ENCODE measurements around the gene ZNF730. TPM values are rescaled to one million over a fixed set of nuclear protein-coding genes. Genes with fewer than 3 reads are reported as not detected.
A peak's percentile ranks its signal among the peaks of the same experiment; 100 is the strongest.
"Not testable (repeated sequence)": the region's sequence is repeated elsewhere in the genome, so short reads cannot be mapped to it uniquely, and the experiment has no call there.

ZNF730 gene
- polyA plus RNA-seq (2011; rRNA removed) (0.27 and 0.37 TPM in 2 replicates), polyA minus RNA-seq (2011; rRNA and poly(A)+ RNA removed) (0.43 TPM in 1 of 2 replicates, not detected in the other)

DNA sequence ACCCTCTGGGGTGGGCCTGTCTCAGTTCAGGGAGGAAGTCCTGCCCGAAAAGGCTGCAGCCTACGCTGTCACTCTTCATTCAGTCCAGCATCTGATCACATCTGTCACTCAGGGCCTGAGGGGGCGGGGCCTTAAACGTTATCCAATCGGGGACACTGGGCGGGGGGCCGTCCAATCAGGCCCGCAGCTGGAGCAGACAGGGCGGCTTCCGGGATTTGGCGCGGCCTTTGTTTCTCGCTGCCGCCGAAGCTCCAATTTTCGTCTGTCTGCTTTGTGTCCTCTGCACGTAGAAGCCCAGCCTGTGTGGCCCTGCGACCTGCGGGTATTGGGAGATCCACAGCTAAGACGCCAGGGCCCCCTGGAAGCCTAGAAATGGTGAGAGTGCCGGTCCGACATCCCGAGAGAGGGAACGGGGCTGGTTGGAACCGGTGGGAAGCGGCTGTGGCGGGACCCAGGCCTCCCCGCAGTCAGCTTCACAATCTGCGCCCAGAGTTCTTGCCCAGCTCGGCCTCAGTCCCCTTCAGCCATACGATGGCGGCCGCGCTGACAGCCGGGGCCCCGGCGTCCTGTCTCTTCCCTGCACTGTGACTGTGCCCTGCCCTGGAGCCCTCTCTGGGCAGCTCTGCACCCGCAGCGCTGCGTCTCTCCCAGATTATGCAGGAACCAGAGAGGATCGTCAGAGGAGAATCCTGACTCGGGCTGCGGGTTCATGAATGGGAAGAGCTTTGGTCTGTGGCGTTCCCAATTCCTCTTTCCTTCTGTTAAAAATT lies at the start of gene ZNF730:
ZNF730 (plus strand) TSS at position 224 of the 770 bp plus-strand sequence; CDS start at position 373, 149 bp downstream.
- peak; percentile 9 for DNase-seq (ENCODE audit: low read depth)
- Histone ChIP-seq H3K36me3 (ENCODE audit: control insufficient read depth, insufficient read depth, low read length) (no peaks in the 10 kb centered on the region), H3K4me3 (ENCODE audit: low read depth, low read length) (peak within 1 kb of the TSS; percentile 77), H3K27me3 (ENCODE audit: control insufficient read depth, insufficient read depth, low read length) (no peaks in the 10 kb centered on the region)
- POLR2A ChIA-PET: interaction anchor here (0.6 kb wide), 1 partner anchor 27 kb away, joined by 5 read pairs; no protein-coding TSS in a partner anchor
- TF ChIP-seq, protein P1, sequence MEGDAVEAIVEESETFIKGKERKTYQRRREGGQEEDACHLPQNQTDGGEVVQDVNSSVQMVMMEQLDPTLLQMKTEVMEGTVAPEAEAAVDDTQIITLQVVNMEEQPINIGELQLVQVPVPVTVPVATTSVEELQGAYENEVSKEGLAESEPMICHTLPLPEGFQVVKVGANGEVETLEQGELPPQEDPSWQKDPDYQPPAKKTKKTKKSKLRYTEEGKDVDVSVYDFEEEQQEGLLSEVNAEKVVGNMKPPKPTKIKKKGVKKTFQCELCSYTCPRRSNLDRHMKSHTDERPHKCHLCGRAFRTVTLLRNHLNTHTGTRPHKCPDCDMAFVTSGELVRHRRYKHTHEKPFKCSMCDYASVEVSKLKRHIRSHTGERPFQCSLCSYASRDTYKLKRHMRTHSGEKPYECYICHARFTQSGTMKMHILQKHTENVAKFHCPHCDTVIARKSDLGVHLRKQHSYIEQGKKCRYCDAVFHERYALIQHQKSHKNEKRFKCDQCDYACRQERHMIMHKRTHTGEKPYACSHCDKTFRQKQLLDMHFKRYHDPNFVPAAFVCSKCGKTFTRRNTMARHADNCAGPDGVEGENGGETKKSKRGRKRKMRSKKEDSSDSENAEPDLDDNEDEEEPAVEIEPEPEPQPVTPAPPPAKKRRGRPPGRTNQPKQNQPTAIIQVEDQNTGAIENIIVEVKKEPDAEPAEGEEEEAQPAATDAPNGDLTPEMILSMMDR (IDR thresholded peaks at IDR 0.05; ENCODE audit: insufficient read depth, low read depth, low read length): no peak
- CTCF ChIA-PET: no interaction called here

DNA sequence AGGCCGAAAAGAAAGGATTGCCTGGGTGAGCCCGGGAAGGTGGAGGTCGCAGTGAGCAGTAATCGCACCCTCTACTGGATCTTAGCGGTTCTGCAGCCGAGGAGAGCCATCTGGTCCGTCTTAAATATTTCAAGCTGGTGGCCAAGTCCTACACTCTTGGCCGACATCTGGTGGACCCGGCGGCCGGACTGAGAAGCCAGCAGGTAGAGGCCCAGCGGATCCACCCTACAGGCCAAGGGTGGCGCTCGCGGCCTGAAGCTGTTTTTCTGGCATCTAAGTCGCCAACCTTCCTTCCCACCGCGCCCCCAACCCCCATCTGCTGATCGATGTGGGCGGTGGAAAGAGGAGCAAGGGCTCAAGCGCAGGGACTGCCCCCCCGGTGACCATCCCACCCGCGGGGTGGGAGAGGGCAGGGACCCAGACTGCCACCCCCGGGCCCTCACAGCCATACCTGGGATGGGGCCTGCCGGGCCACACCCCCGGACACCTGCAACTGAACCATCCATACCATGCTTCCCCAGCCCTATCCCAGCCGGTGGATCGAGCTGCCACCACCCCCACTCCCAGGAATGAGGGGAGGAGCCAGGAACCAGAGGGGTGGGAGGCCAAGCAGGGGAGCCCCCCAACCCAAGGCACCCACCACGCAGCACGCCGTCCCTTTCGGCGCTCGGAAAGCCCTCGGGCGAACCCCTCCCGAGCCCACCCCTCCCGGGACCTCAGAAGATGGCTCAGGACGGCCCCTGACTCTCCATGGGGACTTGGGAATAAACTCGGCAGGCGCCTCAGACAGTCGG lies 46.3 kb upstream of the ZNF730 start:
- TF ChIP-seq, protein P1 (IDR thresholded peaks at IDR 0.05; ENCODE audit: insufficient read depth, low read depth, low read length): peak; percentile 61
- Histone ChIP-seq H3K4me3 (ENCODE audit: low read depth, low read length) (peak overlapping the region; percentile 44), H3K27me3 (ENCODE audit: control insufficient read depth, insufficient read depth, low read length) (no peaks in the 10 kb centered on the region), H3K36me3 (ENCODE audit: control insufficient read depth, insufficient read depth, low read length) (no peaks in the 10 kb centered on the region)
- ChIA-PET CTCF (interaction anchor here (0.6 kb wide), 2 partner anchors 181 to 232 kb away, joined by 3 read pairs; no protein-coding TSS in a partner anchor), POLR2A (no interaction called here)
- no peak for DNase-seq (ENCODE audit: low read depth)

DNA sequence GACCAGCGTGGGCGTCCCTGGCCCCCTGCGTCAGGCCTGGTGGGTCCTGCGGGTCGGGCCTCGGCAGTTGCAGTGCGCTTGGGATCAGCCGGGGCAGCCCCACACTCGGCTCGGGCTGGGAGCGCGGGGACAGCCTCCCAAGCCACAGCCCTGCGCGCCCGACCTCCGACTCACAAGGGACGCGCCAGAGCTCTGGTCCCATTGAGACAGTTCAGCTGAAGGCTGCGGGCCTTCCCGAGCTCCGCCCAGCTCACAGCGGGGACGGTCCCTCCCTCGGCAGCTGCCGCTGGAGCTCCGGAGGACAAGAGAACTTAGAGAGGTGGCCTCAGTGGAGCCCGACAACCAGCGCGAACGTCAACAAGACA lies 45.7 kb upstream of the ZNF730 start:
- no peaks in the 10 kb centered on the region for H3K27me3 ChIP-seq (ENCODE audit: control insufficient read depth, insufficient read depth, low read length)
- H3K36me3 ChIP-seq (ENCODE audit: control insufficient read depth, insufficient read depth, low read length): no peaks in the 10 kb centered on the region
- CTCF ChIA-PET: no interaction called here
- no peak for DNase-seq (ENCODE audit: low read depth)
- TF ChIP-seq, protein P1 (IDR thresholded peaks at IDR 0.05; ENCODE audit: insufficient read depth, low read depth, low read length): no peak
- POLR2A ChIA-PET: no interaction called here
- peak overlapping the region; percentile 44 for H3K4me3 ChIP-seq (ENCODE audit: low read depth, low read length)

DNA sequence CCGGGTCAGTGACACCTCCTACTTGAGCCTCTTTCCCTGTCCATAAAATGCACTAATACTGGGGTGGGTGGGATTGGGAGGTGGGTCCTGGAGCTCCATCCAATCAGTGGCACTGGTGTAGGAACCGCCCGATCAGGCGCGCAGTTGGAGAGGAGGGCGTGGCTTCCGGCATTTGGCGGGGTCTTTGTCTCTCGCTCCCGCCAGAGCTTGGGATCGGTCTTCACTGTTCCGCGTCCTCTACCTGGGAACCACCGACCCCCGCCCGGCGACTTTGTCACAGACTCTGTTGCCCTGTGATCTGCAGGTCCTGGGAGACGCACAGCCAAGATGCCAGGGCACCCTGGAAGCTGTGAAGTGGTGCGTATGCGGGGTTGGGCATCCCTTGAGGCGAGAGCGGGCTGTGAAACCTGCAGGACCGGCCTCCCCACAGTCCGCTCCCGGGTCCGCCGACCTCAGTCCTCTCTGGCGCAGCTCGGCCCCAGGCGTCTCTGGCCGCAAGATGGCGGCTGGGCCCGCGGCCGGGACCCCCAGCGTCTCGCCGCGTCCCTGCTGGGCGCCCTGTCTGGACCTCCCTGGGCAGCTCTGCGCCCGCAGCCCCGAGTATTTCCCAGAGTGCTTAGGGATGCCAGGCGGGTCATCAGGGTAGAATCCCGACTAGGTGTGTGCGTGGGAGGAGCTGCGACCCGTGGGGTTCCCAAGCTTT lies 41.6 kb upstream of the ZNF730 start:
- POLR2A ChIA-PET: no interaction called here
- Histone ChIP-seq H3K4me3 (ENCODE audit: low read depth, low read length) (peak overlapping the region; percentile 68), H3K27me3 (ENCODE audit: control insufficient read depth, insufficient read depth, low read length) (no peaks in the 10 kb centered on the region), H3K36me3 (ENCODE audit: control insufficient read depth, insufficient read depth, low read length) (no peaks in the 10 kb centered on the region)
- CTCF ChIA-PET: no interaction called here
- no peak for DNase-seq (ENCODE audit: low read depth)
- TF ChIP-seq, protein P1 (IDR thresholded peaks at IDR 0.05; ENCODE audit: insufficient read depth, low read depth, low read length): no peak

DNA sequence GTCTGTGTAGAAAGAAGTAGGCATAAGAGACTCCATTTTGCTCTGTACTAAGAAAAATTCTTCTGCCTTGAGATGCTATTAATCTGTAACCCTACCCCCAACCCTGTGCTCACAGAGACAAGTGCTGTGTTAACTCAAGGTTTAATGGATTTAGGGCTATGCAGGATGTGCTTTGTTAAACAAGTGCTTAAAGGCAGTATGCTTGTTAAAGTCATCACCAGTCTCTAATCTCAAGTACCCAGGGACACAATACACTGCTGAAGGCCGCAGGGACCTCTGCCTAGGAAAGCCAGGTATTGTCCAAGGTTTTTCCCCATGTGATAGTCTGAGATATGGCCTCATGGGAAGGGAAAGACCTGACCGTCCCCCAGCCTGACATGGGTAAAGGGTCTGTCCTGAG lies 39.0 kb upstream of the ZNF730 start:
- POLR2A ChIA-PET, CTCF ChIA-PET: not testable (repeated sequence)

More for the DNA sequence above, 39.0 kb upstream of the ZNF730 start:
- not testable (repeated sequence) for H3K36me3 ChIP-seq (ENCODE audit: control insufficient read depth, insufficient read depth, low read length); H3K4me3 ChIP-seq (ENCODE audit: low read depth, low read length); H3K27me3 ChIP-seq (ENCODE audit: control insufficient read depth, insufficient read depth, low read length); DNase-seq (ENCODE audit: low read depth)
